ENCODE measurements around the gene MALRD1.

Gene MALRD1

DNA sequence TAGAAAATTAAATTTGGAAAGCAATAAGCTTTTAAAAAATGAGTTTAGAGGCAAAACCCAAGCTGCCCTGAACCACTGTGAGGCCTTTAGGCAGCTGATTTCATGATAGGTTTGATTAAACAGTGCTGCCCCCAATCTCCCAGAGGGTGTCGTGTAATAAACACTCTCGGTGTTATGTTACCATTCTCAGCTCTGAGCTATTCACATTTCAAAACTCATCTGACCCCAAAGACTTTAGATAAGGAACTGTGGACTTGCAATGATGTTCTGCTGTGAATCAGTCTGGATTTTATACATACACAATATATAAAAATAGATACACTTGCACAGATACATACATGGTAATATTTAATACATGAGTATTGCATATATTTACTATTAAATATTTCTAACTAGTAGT lies 120.4 kb downstream of the MALRD1 start:
- Histone ChIP-seq H3K36me3 (ENCODE audit: insufficient read depth, low read length) (no peaks in the 10 kb centered on the region), H3K27ac (ENCODE audit: low read depth, low read length) (no peak overlapping the region), H3K27me3 (ENCODE audit: control insufficient read depth in 1 of 2, insufficient read depth in 2 of 2, low read length in 2 of 2) (no peaks in the 10 kb centered on the region), H3K4me1 (ENCODE audit: insufficient read depth, low read length) (no peaks in the 10 kb centered on the region), H3K9me3 (ENCODE audit: low read length) (no peaks in the 10 kb centered on the region), H3K9ac (ENCODE audit: low read length) (no peak overlapping the region), H3K4me3 (ENCODE audit: low read depth in 1 of 2, low read length in 2 of 2) (no peak overlapping the region)

DNA sequence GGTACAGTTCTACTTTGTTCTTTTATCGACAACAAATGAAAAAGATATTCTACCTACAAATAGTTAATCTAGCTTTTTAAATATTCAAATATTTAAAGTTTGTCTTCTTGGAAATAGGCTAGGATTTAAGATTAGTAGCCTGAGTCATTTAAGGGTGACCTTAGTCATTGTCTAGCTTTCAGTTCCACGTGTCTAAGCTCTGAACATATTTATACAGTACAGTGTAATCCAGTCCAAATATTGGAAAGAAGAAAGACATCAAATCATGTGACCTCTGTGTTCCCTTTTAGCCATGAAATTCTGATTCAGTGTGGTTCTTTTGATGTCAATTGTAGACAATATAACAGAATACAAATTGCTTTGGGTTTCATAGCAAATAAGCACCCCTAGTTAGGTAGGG lies 121.1 kb downstream of the MALRD1 start:
- H3K9ac ChIP-seq (ENCODE audit: low read length) = no peak overlapping the region
- no peak overlapping the region for H3K4me3 ChIP-seq (ENCODE audit: low read depth in 1 of 2, low read length in 2 of 2)
- no peaks in the 10 kb centered on the region for H3K36me3 ChIP-seq (ENCODE audit: insufficient read depth, low read length)
- H3K27me3 ChIP-seq (ENCODE audit: control insufficient read depth in 1 of 2, insufficient read depth in 2 of 2, low read length in 2 of 2) = no peaks in the 10 kb centered on the region
- H3K4me1 ChIP-seq (ENCODE audit: insufficient read depth, low read length) = no peaks in the 10 kb centered on the region
- no peaks in the 10 kb centered on the region for H3K9me3 ChIP-seq (ENCODE audit: low read length)
- H3K27ac ChIP-seq (ENCODE audit: low read depth, low read length) = no peak overlapping the region

DNA sequence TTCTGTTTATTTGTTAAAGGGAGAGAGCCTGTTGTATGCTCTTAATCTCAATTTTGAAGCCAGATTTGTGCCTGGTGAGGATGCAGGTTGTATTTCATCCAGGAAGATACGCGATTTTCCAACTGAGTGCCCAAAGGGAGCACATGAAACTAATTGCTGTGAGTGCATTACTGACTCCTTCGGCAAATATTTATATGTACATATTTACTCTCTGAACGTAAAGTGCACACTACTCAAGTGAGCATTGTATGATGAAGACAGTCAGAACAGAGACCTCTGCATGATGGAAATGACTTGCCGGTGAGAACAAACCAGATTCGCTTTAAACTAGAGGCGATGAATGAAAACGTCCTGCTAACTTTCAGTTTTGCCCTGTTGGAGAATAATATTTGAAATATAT lies 130.1 kb downstream of the MALRD1 start:
- Histone ChIP-seq H3K27ac (ENCODE audit: low read depth, low read length) (no peak overlapping the region), H3K9ac (ENCODE audit: low read length) (no peak overlapping the region), H3K36me3 (ENCODE audit: insufficient read depth, low read length) (no peaks in the 10 kb centered on the region), H3K9me3 (ENCODE audit: low read length) (no peaks in the 10 kb centered on the region), H3K4me1 (ENCODE audit: insufficient read depth, low read length) (no peaks in the 10 kb centered on the region), H3K27me3 (ENCODE audit: control insufficient read depth in 1 of 2, insufficient read depth in 2 of 2, low read length in 2 of 2) (no peaks in the 10 kb centered on the region), H3K4me3 (ENCODE audit: low read depth in 1 of 2, low read length in 2 of 2) (no peak overlapping the region)

DNA sequence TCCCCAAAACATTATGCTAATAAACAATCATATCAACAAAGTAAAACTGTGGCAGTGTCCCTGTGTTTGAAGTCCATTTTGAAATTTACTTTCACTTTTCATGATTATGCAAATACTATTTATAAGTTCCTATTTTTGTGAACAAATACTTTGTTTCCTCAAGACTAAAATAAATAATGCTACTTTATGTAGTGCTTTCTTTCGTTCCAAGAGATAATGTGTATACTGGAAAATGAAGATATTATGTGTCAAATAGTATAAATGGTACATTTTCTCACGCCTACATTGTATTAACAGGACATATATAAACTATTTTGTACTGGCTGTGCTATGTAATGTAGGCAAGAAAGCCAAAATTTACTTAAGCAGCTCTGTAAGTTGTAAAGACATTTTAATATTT lies 136.3 kb downstream of the MALRD1 start:
- Histone ChIP-seq H3K4me1 (ENCODE audit: insufficient read depth, low read length) (no peaks in the 10 kb centered on the region), H3K9ac (ENCODE audit: low read length) (no peak overlapping the region), H3K9me3 (ENCODE audit: low read length) (no peaks in the 10 kb centered on the region), H3K27ac (ENCODE audit: low read depth, low read length) (no peak overlapping the region), H3K36me3 (ENCODE audit: insufficient read depth, low read length) (no peaks in the 10 kb centered on the region), H3K27me3 (ENCODE audit: control insufficient read depth in 1 of 2, insufficient read depth in 2 of 2, low read length in 2 of 2) (no peaks in the 10 kb centered on the region), H3K4me3 (ENCODE audit: low read depth in 1 of 2, low read length in 2 of 2) (no peak overlapping the region)

DNA sequence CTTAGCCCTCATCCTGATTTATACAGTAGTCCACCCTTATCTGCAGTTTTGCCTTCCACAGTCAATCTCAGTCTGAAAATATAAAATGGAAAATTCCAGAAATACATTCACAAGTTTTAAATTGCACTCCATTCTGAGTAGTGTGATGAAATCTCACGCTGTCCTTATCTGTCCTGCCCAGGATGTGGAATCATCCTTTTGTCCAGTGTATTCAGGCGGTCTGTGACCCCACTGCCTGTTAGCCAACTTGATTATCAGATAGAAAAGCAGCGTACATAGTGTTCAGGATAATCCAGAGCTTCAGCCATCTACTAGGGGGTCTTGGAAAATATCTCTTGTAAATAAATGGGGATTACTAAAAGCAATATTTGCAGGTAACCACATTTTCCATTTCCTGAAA lies 146.3 kb downstream of the MALRD1 start:
- Histone ChIP-seq H3K27ac (ENCODE audit: low read depth, low read length) (no peak overlapping the region), H3K4me3 (ENCODE audit: low read depth in 1 of 2, low read length in 2 of 2) (no peak overlapping the region), H3K9me3 (ENCODE audit: low read length) (no peaks in the 10 kb centered on the region), H3K4me1 (ENCODE audit: insufficient read depth, low read length) (no peaks in the 10 kb centered on the region), H3K9ac (ENCODE audit: low read length) (no peak overlapping the region), H3K36me3 (ENCODE audit: insufficient read depth, low read length) (no peaks in the 10 kb centered on the region), H3K27me3 (ENCODE audit: control insufficient read depth in 1 of 2, insufficient read depth in 2 of 2, low read length in 2 of 2) (no peaks in the 10 kb centered on the region)

DNA sequence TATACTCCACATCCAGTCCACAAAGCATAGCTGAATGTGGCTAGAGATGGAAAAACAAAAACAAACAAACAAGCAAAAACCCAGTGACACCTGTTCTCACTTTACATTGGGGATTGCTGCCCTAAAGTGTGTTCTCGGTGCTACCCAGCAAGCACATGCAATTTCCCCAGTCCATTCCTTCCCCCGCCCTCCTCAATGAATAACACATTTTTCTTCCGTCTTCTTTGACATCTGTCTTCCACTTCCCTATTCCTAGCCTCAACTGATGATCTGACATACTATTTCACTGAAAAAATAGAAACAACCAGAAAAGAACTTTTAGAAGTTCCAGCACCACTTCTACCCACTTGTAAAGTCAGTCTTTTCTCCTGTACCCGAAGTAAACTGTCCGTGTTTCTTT lies 147.1 kb downstream of the MALRD1 start:
- no peak overlapping the region for H3K27ac ChIP-seq (ENCODE audit: low read depth, low read length)
- H3K4me1 ChIP-seq (ENCODE audit: insufficient read depth, low read length) = no peaks in the 10 kb centered on the region
- H3K9me3 ChIP-seq (ENCODE audit: low read length) = no peaks in the 10 kb centered on the region
- H3K4me3 ChIP-seq (ENCODE audit: low read depth in 1 of 2, low read length in 2 of 2) = no peak overlapping the region
- H3K36me3 ChIP-seq (ENCODE audit: insufficient read depth, low read length) = no peaks in the 10 kb centered on the region
- no peaks in the 10 kb centered on the region for H3K27me3 ChIP-seq (ENCODE audit: control insufficient read depth in 1 of 2, insufficient read depth in 2 of 2, low read length in 2 of 2)
- H3K9ac ChIP-seq (ENCODE audit: low read length) = no peak overlapping the region

DNA sequence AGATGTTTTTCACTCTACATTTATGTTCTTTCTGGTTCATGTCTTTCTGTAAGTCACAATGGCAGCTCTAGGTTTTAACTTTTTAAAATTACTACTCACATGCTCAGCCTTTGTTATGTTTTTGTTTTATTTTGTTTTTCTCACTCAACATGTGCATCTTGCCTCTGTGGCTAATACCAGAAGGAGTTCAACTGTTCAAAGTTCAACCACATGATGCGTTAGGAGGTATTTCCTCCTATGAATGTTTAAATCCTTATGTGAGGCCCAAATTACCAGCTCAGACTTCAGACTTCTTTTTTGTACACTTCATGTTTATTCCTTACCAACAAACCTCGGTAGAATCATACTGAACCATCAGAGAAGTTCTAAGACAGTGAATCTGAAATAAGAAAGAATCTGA lies 151.6 kb downstream of the MALRD1 start:
- Histone ChIP-seq H3K27ac (ENCODE audit: low read depth, low read length) (no peak overlapping the region), H3K9ac (ENCODE audit: low read length) (no peak overlapping the region), H3K9me3 (ENCODE audit: low read length) (no peaks in the 10 kb centered on the region), H3K4me3 (ENCODE audit: low read depth in 1 of 2, low read length in 2 of 2) (no peak overlapping the region), H3K4me1 (ENCODE audit: insufficient read depth, low read length) (no peaks in the 10 kb centered on the region), H3K36me3 (ENCODE audit: insufficient read depth, low read length) (no peaks in the 10 kb centered on the region), H3K27me3 (ENCODE audit: control insufficient read depth in 1 of 2, insufficient read depth in 2 of 2, low read length in 2 of 2) (no peaks in the 10 kb centered on the region)

DNA sequence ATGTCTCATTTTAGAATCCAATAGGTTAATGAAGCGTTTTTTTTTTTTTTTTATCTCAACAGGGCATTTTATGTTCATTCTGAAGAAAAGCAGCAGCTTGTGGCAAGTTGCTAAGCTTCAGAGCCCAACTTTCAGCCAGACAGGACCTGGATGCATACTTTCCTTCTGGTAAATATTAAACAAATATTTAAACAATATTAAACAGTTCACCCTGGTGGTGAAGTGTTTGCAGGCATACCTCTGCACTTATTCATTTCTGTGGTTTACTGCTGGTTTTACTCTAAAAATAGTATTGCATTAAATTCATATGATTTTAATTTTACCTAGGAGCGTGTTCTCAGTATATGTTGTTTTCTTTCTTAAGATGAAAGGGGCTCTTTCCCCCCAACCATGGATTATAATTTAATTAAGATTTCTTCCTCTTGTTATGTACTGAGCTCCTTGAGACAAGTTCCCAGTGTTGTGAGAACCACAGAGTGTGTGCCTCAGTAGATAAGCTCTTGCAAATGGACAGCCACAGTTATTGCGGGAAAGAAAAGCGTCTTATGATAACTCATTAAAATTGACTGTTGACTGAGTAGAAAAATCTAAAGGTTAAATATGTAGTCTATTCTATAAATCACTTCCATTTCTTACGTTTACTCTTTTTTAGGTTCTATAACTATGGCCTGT lies 155.8 kb downstream of the MALRD1 start:
- H3K4me1 ChIP-seq (ENCODE audit: insufficient read depth, low read length) = no peaks in the 10 kb centered on the region
- no peak overlapping the region for H3K9ac ChIP-seq (ENCODE audit: low read length)
- H3K27ac ChIP-seq (ENCODE audit: low read depth, low read length) = no peak overlapping the region
- H3K9me3 ChIP-seq (ENCODE audit: low read length) = no peaks in the 10 kb centered on the region
- H3K4me3 ChIP-seq (ENCODE audit: low read depth in 1 of 2, low read length in 2 of 2) = no peak overlapping the region
- no peaks in the 10 kb centered on the region for H3K36me3 ChIP-seq (ENCODE audit: insufficient read depth, low read length)
- no peaks in the 10 kb centered on the region for H3K27me3 ChIP-seq (ENCODE audit: control insufficient read depth in 1 of 2, insufficient read depth in 2 of 2, low read length in 2 of 2)

DNA sequence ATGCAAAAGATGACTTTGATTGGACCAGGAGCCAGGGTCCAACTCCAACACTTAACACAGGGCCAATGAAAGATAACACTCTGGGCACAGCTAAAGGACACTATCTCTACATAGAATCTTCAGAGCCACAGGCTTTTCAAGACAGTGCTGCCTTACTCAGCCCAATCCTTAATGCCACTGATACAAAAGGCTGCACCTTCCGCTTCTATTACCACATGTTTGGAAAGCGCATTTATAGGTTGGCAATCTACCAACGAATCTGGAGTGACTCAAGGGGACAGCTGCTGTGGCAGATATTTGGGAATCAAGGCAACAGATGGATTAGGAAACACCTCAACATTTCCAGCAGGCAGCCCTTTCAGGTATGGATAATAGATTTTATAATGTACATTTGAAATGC lies 160.7 kb downstream of the MALRD1 start:
- Histone ChIP-seq H3K4me1 (ENCODE audit: insufficient read depth, low read length) (no peaks in the 10 kb centered on the region), H3K9me3 (ENCODE audit: low read length) (no peaks in the 10 kb centered on the region), H3K27ac (ENCODE audit: low read depth, low read length) (no peak overlapping the region), H3K9ac (ENCODE audit: low read length) (no peak overlapping the region), H3K4me3 (ENCODE audit: low read depth in 1 of 2, low read length in 2 of 2) (no peak overlapping the region), H3K36me3 (ENCODE audit: insufficient read depth, low read length) (no peaks in the 10 kb centered on the region), H3K27me3 (ENCODE audit: control insufficient read depth in 1 of 2, insufficient read depth in 2 of 2, low read length in 2 of 2) (no peaks in the 10 kb centered on the region)

DNA sequence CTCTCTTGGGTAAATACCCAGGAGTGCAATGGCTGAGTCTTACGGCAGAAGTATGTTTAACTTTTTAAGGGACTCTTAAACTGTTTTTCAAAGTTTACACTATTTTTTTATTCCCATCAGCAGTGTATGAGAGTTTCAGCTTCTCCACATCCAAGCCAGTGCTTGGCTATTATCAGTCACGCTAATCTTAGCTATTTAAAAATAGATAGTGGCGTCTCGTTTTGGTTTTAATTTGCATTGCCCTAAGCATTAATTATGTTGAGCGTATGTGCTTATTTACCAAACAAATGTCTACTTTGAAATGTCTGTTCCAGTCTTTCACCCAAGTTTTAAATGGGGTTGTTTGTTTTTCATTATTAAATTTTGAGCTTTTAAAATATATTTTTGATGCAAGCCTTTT lies 164.0 kb downstream of the MALRD1 start:
- H3K27me3 ChIP-seq (ENCODE audit: control insufficient read depth in 1 of 2, insufficient read depth in 2 of 2, low read length in 2 of 2) = no peaks in the 10 kb centered on the region
- H3K4me1 ChIP-seq (ENCODE audit: insufficient read depth, low read length) = no peaks in the 10 kb centered on the region
- no peak overlapping the region for H3K27ac ChIP-seq (ENCODE audit: low read depth, low read length)
- H3K36me3 ChIP-seq (ENCODE audit: insufficient read depth, low read length) = no peaks in the 10 kb centered on the region
- H3K9me3 ChIP-seq (ENCODE audit: low read length) = no peaks in the 10 kb centered on the region
- no peak overlapping the region for H3K9ac ChIP-seq (ENCODE audit: low read length)
- H3K4me3 ChIP-seq (ENCODE audit: low read depth in 1 of 2, low read length in 2 of 2) = no peak overlapping the region

DNA sequence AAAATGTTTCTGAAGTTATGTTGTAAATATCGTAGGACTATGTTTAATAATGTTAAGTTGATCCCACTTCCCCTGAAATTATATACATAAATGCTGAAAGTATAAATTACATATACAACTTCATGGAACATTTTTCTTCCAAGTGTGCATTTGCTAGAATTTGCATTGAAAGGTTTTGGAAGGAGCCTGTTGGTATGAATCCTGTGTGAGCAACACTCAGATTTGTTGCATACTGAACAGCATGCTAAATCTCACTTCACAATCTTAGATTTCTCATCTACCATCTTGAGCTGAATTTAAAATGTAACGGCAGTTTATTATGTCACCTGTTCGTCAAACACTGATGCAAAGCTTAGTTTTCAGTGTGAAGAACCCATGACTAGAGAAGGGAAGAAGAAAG lies 172.6 kb downstream of the MALRD1 start:
- Histone ChIP-seq H3K4me1 (ENCODE audit: insufficient read depth, low read length) (no peaks in the 10 kb centered on the region), H3K27ac (ENCODE audit: low read depth, low read length) (no peak overlapping the region), H3K9ac (ENCODE audit: low read length) (no peak overlapping the region), H3K9me3 (ENCODE audit: low read length) (no peaks in the 10 kb centered on the region), H3K36me3 (ENCODE audit: insufficient read depth, low read length) (no peaks in the 10 kb centered on the region), H3K27me3 (ENCODE audit: control insufficient read depth in 1 of 2, insufficient read depth in 2 of 2, low read length in 2 of 2) (no peaks in the 10 kb centered on the region), H3K4me3 (ENCODE audit: low read depth in 1 of 2, low read length in 2 of 2) (no peak overlapping the region)

DNA sequence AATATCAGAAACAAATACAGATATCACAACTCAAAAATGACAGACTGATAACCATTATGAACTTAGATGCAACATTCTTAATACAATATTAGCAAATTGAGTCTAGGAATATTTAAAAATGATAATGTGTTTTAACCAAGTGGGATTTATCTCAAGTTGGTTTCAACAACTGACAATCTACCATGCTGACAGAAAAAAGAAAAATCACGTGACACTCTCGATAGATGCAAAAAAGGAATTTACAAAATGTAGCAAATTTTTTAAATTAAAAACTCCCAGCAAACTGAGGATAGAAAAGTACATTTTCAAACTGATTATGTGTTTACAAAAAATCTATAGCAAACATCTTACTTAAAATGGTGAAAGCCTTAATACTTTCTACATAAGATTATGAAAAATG lies 177.4 kb downstream of the MALRD1 start:
- no peaks in the 10 kb centered on the region for H3K9me3 ChIP-seq (ENCODE audit: low read length)
- H3K4me1 ChIP-seq (ENCODE audit: insufficient read depth, low read length) = no peaks in the 10 kb centered on the region
- no peak overlapping the region for H3K4me3 ChIP-seq (ENCODE audit: low read depth in 1 of 2, low read length in 2 of 2)

More for the DNA sequence above, 177.4 kb downstream of the MALRD1 start:
- H3K9ac ChIP-seq (ENCODE audit: low read length) = no peak overlapping the region
- H3K27ac ChIP-seq (ENCODE audit: low read depth, low read length) = no peak overlapping the region
- no peaks in the 10 kb centered on the region for H3K27me3 ChIP-seq (ENCODE audit: control insufficient read depth in 1 of 2, insufficient read depth in 2 of 2, low read length in 2 of 2)
- H3K36me3 ChIP-seq (ENCODE audit: insufficient read depth, low read length) = no peaks in the 10 kb centered on the region

Data from muscle layer of colon (tissue), 2 donors.